Measurements from ENCODE around the gene MGMT. TPM values are rescaled to one million over a fixed set of nuclear protein-coding genes. Genes with fewer than 3 reads are reported as not detected.

MGMT gene
- total and polyA plus RNA-seq, 9 of the 15 experiments (the other 6 are each of a cell fraction or from before 2014, with no cell fraction given): 0.03 to 0.29 (median 0.11) TPM; not detected in 4

- CTCF ChIA-PET (ENCODE audit: low intra/inter-chr PET ratio): no interaction called here
Measured at GRCh38 chr10:129693382-129693781, 226.3 kb downstream of the MGMT start.

More at GRCh38 chr10:129693382-129693781, 226.3 kb downstream of the MGMT start:
- 0% methylated on average over 6 of the region's 11 CpGs for WGBS (ENCODE audit: insufficient coverage, low coverage, missing lambda C conversion rate)
- no peak for FAIRE-seq
- no peak overlapping the region for H3K27ac ChIP-seq (ENCODE audit: extremely low read depth, low read depth, low read length)
- TF ChIP-seq KDM5B (IDR thresholded peaks at IDR 0.05; ENCODE audit: insufficient replicate concordance, low read depth, low read length) (no peak), ZNF583 (CRISPR knock-in tag; IDR thresholded peaks at IDR 0.05) (no peak), MAZ (CRISPR knock-in tag; conservative IDR thresholded peaks at IDR 0.05 in 1 of 2, IDR thresholded peaks at IDR 0.05 in 1 of 2) (no peak), PPARD (CRISPR knock-in tag; IDR thresholded peaks at IDR 0.05) (no peak), TAF7 (tag; IDR thresholded peaks at IDR 0.05) (no peak), TSC22D4 (tag; IDR thresholded peaks at IDR 0.05) (no peak), RREB1 (CRISPR knock-in tag; IDR thresholded peaks at IDR 0.05) (no peak)
- no peaks in the 10 kb centered on the region for H3K9me1 ChIP-seq (ENCODE audit: control insufficient read depth, insufficient read depth, low read length)
- intact Hi-C loops (cut with micrococcal nuclease) (no loop called here), in situ Hi-C loops (cut with MboI) (no loop called here)
- no peaks in the 10 kb centered on the region for H3K36me3 ChIP-seq (ENCODE audit: control insufficient read depth, insufficient read depth, low read length)
- no peak overlapping the region for H3K4me3 ChIP-seq
- POLR2A ChIA-PET: no interaction called here
- H2AFZ ChIP-seq (ENCODE audit: low read depth, low read length): no peak overlapping the region
- no peaks in the 10 kb centered on the region for H3K4me1 ChIP-seq (replicated peaks in 1 of 2; ENCODE audit: control insufficient read depth in 2 of 2, insufficient read depth in 2 of 2, low read length in 2 of 2)
- no peak overlapping the region for H3K9ac ChIP-seq (ENCODE audit: insufficient read depth in 1 of 2, low read depth in 2 of 2, low read length in 2 of 2)
- H3K4me2 ChIP-seq (ENCODE audit: insufficient read depth, low read length): no peak overlapping the region
- ATAC-seq: no peak
- peaks cover 0 to 3% of the 10 kb centered on the region in 2 experiments; a peak in 1 of 5 replicates for H3K27me3 ChIP-seq (ENCODE audit: control insufficient read depth in 2 of 2, insufficient read depth in 2 of 2, low read length in 2 of 2)
- H4K20me1 ChIP-seq (replicated peaks; ENCODE audit: control insufficient read depth, insufficient read depth, low read length): no peaks in the 10 kb centered on the region
- no peak for DNase-seq (ENCODE audit: extremely low read depth in 1 of 4, low spot score in 3 of 4)
- no peaks in the 10 kb centered on the region for H3K9me3 ChIP-seq (replicated peaks; ENCODE audit: control insufficient read depth, insufficient read depth, low read depth, low read length)
- no TSS peak for BruUV-seq (replicated peaks)
- no peaks in the 10 kb centered on the region for H3K79me2 ChIP-seq (ENCODE audit: control insufficient read depth, insufficient read depth, low read length)

Data from K562 (cell line).